Right cardiac atrium (tissue), 5 donors: ENCODE data around the gene KRTAP5-2. TPM values are rescaled to one million over a fixed set of nuclear protein-coding genes. Genes with fewer than 3 reads are reported as not detected.

Source experiments
- ATAC-seq, 2 donors: fragments of 200-7000 bp; cut with Tn5 transposase; one replicate each; pipeline versions ENCODE4 v1.8.0 to v1.9.1; 2020; ENCODE audit warnings: moderate library complexity in 2 of 2, mild to moderate bottlenecking in 1 of 2
- DNase-seq, 3 donors: peaks; one replicate each; pipeline ENCODE4 v3.0.0-alpha.2; 2020
- H3K27ac ChIP-seq: one replicate; pipeline ENCODE4 v1.5.1; 2013; ENCODE audit warnings: mild to moderate bottlenecking, low read length, control low read depth, moderate library complexity
- H3K27me3 ChIP-seq: one replicate; pipeline ENCODE4 v1.6.1; 2013; ENCODE audit not compliant: control insufficient read depth, insufficient read depth
- H3K4me1 ChIP-seq: one replicate; pipeline ENCODE4 v1.6.1; 2013; ENCODE audit warnings: low read length; ENCODE audit not compliant: control insufficient read depth, insufficient read depth
- H3K4me3 ChIP-seq: one replicate; pipeline ENCODE4 v1.5.1; 2013; ENCODE audit warnings: low read length, control low read depth
- H3K9me3 ChIP-seq: one replicate; pipeline ENCODE4 v1.6.1; 2013; ENCODE audit warnings: low read length; ENCODE audit not compliant: control insufficient read depth
- WGBS: extraction: QIAGEN DNeasy Blood & Tissue Kit; methylation state at CpG from one replicate; pipeline ENCODE4 v1.1.7; 2013; 5-methylcytosine and 5-hydroxymethylcytosine counted together
- intact Hi-C, 4 donors: fragments of 100-400 bp; cut with DNase I; formaldehyde crosslinking; loops; one replicate each; pipeline versions ENCODE4 v1.11.0 to v1.14.0; 2022 to 2023
- polyA plus RNA-seq: library from polyadenylated mRNA; stranded (reverse); fragments of 200-250 nt; gene quantifications from one replicate; pipeline ENCODE4 v1.2.3, GENCODE V29; 2013
- total RNA-seq, 4 donors: library from RNA; stranded (reverse); fragmentation: NEBNext Ultra II Directional; extraction: Animal tissue kit (Norgen Biotek cat#: 25700); gene quantifications; one replicate each; pipeline ENCODE4 v1.2.1, GENCODE V29; 2021
- donor health status: healthy with polysubstance abuse.
- donor health status: DM: no; HTN: yes; CAD: no.
- donor health status: DM: no; HTN: no; CAD: no.
- donor health status: DM: no; HTN: yes; CAD: no; lungs with severe emphysema.
- donor health status: DM: yes; HTN: yes; CAD: no.

The KRTAP5-2 gene
- total and polyA plus RNA-seq, 5 donors, result not detected

DNA sequence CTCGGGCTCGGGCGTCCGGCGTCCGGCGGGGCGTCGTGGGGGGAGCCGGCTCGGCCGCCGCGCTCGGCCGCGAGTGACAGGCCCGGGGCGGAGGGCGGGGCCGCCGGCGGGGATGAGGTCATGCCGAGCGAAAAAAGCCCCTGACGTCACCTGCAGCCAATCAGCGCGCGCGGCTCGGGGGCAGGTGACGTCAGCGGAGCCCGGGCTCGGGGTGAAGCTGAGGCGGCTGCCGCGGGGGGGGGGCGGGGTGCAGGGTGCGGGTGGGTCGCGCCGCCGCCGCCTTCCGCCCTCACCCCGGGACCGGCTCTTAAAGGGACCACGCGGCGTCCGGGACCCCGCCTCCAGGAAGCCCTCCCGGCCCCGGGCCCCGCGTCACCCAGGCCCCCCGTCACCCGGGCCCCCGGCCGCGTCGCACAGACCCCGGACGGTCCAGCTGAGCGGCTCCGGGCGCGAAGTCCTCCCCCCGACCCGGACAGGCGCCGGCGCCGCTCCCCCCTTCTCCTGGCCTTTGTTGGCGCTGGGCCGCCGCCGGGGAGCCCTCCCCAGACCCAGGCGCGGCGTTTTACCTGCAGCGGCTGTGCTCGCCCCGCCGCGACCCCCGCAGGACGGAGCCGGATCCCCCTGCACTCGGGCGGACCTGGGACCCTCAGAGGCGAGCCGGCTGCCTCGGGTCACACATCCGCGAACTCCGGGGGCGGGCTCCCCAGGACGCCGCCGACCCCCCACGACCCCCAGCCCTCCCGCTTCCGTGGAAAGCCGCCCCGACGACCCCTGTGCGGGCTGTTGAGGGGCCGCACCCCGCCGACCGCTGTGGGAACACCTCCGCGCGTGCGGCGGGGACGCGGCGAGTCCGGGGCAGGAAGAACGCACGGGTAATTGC, 25.7 kb downstream of the KRTAP5-2 start, which contains the start of gene DUSP8:
DUSP8 (minus strand) TSS at position 75 of the 880 bp plus-strand sequence. CDS start 6,445 bp downstream, outside the sequence.
- Histone ChIP-seq H3K9me3 (no peaks in the 10 kb centered on the region), H3K27me3 (no peaks in the 10 kb centered on the region), H3K4me1 (no peaks in the 10 kb centered on the region), H3K4me3 (peak within 1 kb of the TSS; percentile 93), H3K27ac (peak within 1 kb of the TSS; percentile 30)
- WGBS, result under 1% methylated on average over 124 of the region's 124 CpGs
- DNase-seq (peak; percentile 94 to 98 (median 98)), ATAC-seq (peak; percentile 79 to 85)
- intact Hi-C loops, result loop anchor here in 2 of 4 donors (5.0 kb wide), 1 partner anchor 370 kb away; no protein-coding TSS in a partner anchor

DNA sequence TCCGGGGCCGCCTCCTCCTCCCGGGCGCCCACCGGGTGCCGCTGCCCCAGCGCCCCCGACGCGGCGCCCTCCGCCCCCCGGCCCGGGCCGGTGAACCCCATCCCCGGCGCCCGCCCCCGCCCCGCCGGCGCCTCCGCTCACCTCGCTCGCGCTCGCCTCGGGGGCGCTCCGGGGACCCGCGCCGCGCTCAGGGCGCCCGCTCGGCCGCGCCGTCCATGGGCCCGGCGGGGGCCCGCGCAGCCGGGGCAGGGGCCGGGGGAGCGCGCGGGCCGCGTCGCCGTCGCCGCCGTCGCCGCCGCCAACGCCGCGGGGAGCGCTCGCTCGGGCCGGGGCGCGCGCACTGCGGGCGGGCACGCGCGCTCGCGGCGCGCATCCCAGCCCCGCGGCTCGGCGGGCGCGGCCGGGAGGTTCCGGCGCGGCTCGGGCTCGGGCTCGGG, 26.3 kb downstream of the KRTAP5-2 start:
- no peak for DNase-seq
- WGBS, result 1% methylated on average over 87 of the region's 91 CpGs
- H3K4me3 ChIP-seq, result peak overlapping the region; percentile 93
- ATAC-seq, result no peak
- H3K9me3 ChIP-seq, result no peaks in the 10 kb centered on the region
- intact Hi-C loops, result loop anchor here in 2 of 4 donors (5.0 kb wide), 1 partner anchor 369 kb away; no protein-coding TSS in a partner anchor
- H3K27ac ChIP-seq, result no peak overlapping the region
- no peaks in the 10 kb centered on the region for H3K27me3 ChIP-seq
- H3K4me1 ChIP-seq, result no peaks in the 10 kb centered on the region

DNA sequence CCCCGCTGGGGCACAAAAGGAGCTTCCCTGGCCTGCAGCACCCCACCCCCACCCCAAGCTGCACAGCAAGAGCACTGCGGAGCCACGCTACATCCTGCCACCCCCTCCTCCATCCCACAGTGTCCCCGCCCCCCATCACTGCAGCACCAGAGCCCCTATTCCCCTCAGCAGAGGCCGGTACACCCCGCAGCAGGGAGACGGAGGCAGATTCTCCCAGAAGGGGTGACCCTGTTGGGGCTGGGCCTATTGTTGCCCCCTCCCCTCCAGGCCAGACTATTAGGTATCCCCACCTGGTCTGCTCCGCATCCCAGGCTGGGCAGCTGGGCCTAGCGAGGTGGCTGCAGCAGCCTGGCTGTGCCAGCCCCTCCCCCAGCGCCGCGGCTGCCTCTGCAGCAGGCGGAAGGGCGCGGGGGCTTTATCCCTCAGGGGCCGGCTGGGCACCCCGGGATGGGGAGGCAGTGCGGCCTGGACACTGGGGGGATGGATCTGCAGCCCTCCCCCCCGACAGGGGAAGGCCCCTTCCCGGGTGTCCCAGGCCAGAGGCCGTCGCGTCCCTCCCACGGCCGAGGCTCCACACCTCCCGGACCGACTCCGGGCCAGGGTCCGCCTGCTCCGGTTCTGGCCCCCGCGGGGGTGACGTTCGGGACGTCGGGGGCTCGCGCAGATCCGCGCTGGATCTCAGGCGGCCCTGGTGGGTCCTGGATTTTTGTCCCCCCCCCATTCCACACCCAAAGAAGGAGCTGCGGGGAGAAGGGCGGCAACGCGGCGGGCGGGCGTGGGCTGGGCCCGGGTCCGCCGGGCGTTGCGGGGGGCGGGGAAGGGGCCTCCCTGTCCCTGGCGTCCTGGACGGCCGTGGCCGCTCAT, 27.0 kb downstream of the KRTAP5-2 start:
- WGBS, result 5% methylated on average over 58 of the region's 58 CpGs
- Histone ChIP-seq H3K27me3 (no peaks in the 10 kb centered on the region), H3K4me1 (no peaks in the 10 kb centered on the region), H3K27ac (peak overlapping the region; percentile 4), H3K9me3 (no peaks in the 10 kb centered on the region), H3K4me3 (peak overlapping the region; percentile 93)
- no peak for ATAC-seq
- peak in 2 of 3 donors; percentile 66 to 70 for DNase-seq
- intact Hi-C loops, result loop anchor here in 2 of 4 donors (5.0 kb wide), 1 partner anchor 369 kb away; no protein-coding TSS in a partner anchor

DNA sequence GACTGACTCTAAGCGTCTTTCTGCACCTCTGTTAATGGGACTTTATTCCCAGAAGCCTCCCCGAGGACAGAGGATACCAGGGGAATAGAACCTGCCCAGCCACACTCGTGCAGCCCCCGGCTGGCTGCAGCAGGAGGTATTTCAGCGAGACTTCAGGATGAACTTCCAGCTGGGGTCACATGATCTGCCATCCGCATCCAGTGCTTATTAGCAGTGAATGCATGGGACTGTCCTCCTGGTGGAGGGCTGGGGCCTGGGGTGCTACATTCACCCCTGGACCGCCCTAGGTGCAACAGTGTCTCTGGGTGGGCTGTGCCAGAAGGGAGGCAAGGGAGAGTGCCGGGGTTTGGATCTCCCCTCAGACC, 27.6 kb downstream of the KRTAP5-2 start:
- Histone ChIP-seq H3K4me3 (peak overlapping the region; percentile 93), H3K9me3 (no peaks in the 10 kb centered on the region), H3K27ac (no peak overlapping the region), H3K4me1 (no peaks in the 10 kb centered on the region), H3K27me3 (no peaks in the 10 kb centered on the region)
- intact Hi-C loops, result loop anchor here in 2 of 4 donors (5.0 kb wide), 1 partner anchor 368 kb away; no protein-coding TSS in a partner anchor
- DNase-seq (peak in 1 of 3 donors; percentile 46), ATAC-seq (no peak)
- WGBS, result 69% methylated on average over 8 of the region's 8 CpGs

DNA sequence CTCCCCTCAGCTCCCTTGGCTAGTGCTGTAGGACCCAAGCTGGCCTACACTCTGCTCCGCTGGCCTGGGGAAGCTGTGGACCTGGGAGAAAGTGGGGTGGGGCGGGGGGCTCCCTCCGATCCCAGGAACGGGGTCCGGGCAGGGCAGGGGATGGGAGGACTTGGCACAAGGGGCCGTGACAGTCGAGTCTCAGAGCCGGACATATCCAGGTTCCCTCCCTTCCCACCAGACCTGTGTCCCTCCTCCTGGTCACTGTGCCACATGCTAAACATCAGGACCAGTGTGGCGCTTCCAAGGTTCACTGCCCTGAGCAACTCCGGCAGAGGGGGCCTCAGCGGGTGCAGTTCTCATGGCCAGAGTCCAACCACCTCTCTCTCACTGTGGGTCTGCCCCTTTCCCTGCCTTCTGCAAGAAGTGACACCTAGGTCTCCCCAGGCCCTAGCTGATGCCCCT, 28.1 kb downstream of the KRTAP5-2 start:
- Histone ChIP-seq H3K9me3 (no peaks in the 10 kb centered on the region), H3K4me1 (peaks cover 1% of the 10 kb centered on the region), H3K4me3 (no peak overlapping the region), H3K27ac (no peak overlapping the region), H3K27me3 (no peaks in the 10 kb centered on the region)
- ATAC-seq, result no peak
- DNase-seq, result peak in 1 of 3 donors; percentile 41
- 72% methylated on average over 11 of the region's 11 CpGs for WGBS
- intact Hi-C loops, result loop anchor here in 2 of 4 donors (5.0 kb wide), 1 partner anchor 368 kb away; no protein-coding TSS in a partner anchor

DNA sequence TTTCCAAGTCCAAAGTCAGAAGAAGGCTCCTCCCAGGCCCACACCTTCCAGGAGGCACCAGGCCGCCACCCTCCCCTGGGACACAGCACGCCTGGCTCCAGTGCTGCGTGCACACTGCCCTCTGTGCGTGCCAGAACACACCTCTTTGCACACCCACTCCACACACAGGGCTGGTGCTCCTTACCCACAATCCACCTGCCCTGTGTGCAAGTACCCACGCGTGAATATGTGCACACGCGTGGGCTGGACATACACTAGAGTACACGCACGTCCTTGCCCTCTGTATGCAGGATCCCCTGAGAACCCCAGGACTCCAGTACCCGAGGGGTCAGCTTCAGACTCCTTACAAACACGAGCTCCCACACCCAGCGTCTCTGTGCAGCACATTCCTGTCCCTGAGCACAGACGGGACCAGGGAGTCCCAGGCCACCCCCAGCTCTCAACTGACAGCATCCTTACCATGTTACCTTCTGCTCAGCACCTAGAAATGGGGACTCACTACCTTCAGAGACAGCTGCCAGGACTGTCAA, 28.8 kb downstream of the KRTAP5-2 start:
- intact Hi-C loops, result no loop called here
- no peak overlapping the region for H3K4me3 ChIP-seq
- H3K27ac ChIP-seq, result no peak overlapping the region
- WGBS, result 71% methylated on average over 14 of the region's 14 CpGs
- no peak for ATAC-seq
- H3K27me3 ChIP-seq, result no peaks in the 10 kb centered on the region
- peak in 1 of 3 donors; percentile 28 for DNase-seq
- no peaks in the 10 kb centered on the region for H3K9me3 ChIP-seq
- peaks cover 4% of the 10 kb centered on the region for H3K4me1 ChIP-seq

DNA sequence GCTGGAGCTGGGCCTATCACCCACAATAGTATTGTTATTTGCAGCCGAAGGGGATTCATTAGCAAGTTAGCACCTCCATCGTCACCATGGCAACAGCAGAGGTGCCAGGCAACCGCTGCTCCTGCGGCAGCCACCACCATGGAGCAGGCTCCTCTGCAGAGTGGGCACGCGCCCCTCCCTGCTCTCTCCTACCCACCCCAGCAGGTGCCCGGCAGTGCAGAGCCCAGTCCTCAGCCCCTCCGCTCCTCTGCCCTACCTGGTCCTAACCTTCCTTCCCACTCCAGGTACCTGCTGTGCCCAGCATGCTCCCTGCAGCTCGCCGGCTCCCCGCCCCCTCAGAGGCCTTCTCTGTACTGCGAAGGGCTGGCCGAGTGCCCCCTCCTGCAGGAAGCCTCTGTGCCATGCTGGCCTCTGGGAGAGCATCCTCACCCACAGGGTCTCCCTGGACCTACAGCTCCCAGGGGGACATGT, 29.6 kb downstream of the KRTAP5-2 start:
- ATAC-seq (no peak), DNase-seq (peak in 1 of 3 donors; percentile 53)
- no peaks in the 10 kb centered on the region for H3K9me3 ChIP-seq
- no peaks in the 10 kb centered on the region for H3K27me3 ChIP-seq
- no peak overlapping the region for H3K27ac ChIP-seq
- H3K4me1 ChIP-seq, result peaks cover 4% of the 10 kb centered on the region
- intact Hi-C loops, result no loop called here
- H3K4me3 ChIP-seq, result no peak overlapping the region
- WGBS, result 59% methylated on average over 13 of the region's 13 CpGs

DNA sequence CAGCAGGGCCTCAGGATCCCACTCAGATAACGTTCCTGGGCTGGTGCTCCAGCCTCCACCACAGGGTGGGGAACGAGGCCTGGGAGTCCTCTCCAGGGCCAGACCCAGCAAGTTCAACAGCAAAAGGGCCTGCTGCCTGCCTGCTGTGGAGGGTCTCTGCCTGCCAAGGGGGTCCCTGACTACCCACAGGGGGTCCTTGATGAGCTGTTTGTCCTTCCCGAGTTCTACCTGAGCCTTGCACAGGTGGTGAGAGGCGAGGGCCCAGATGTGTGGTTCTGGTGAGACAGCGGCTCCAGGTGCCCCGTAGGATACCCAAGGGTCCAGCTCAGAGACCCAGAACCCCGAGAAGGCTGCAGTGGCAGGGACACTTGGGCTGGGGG, 30.4 kb downstream of the KRTAP5-2 start:
- ATAC-seq (no peak), DNase-seq (peak in 1 of 3 donors; percentile 27)
- H3K27me3 ChIP-seq, result no peaks in the 10 kb centered on the region
- intact Hi-C loops, result no loop called here
- H3K4me3 ChIP-seq, result no peak overlapping the region
- H3K9me3 ChIP-seq, result no peaks in the 10 kb centered on the region
- 70% methylated on average over 7 of the region's 7 CpGs for WGBS
- no peak overlapping the region for H3K27ac ChIP-seq
- peaks cover 4% of the 10 kb centered on the region for H3K4me1 ChIP-seq

DNA sequence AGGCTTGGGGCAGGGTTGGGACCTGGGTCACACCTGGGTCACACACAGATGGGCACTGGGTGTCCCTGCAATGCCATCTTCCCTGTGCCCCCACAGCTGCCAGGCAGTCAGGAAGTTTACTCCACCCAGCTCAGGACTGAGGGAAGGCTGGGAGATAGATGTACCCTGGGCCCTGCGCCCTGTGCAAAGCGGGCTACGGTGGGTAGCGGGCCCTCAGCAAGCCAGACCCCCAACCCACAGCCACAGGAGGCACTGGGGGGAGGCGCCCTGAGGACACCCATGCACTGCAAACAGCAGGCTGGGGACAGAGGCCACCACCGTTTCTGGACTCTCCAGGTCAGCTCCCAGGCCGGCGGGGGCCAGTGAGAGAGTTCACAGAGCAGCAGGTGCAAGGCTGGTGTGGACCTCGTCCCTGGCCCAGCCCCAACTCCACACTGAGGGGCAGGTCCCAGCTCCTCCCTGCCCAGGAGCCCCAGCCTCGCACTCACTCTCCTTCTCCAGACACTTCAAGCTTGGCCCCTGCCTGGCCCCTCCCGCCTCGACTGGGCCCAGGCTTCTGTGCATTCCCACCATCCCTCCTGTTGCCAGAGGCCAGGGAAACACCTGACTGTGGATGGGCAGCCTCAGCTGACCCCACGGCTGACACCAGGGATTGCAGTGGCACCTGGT, 30.9 kb downstream of the KRTAP5-2 start:
- no peak overlapping the region for H3K4me3 ChIP-seq
- H3K27me3 ChIP-seq, result no peaks in the 10 kb centered on the region
- intact Hi-C loops, result no loop called here
- H3K4me1 ChIP-seq, result peaks cover 4% of the 10 kb centered on the region
- ATAC-seq (no peak), DNase-seq (peak in 1 of 3 donors; percentile 52)
- H3K27ac ChIP-seq, result no peak overlapping the region
- WGBS, result 71% methylated on average over 13 of the region's 13 CpGs
- no peaks in the 10 kb centered on the region for H3K9me3 ChIP-seq
